HG02943 (cell line): Measurements from ENCODE around the gene LTBP1.
A peak's percentile ranks its signal among the peaks of the same experiment; 100 is the strongest.

Experiments used
- ATAC-seq: cut with Tn5 transposase; IDR thresholded peaks from one replicate; pipeline ENCODE4 v1.9.1; 2021; ENCODE audit warnings: mild to moderate bottlenecking, low read depth, moderate library complexity; ENCODE audit not compliant: unreplicated experiment

Gene LTBP1

GRCh38 chr2:32930436-32930835 lies 16.3 kb upstream of the LTBP1 start:
- no peak for ATAC-seq

DNA sequence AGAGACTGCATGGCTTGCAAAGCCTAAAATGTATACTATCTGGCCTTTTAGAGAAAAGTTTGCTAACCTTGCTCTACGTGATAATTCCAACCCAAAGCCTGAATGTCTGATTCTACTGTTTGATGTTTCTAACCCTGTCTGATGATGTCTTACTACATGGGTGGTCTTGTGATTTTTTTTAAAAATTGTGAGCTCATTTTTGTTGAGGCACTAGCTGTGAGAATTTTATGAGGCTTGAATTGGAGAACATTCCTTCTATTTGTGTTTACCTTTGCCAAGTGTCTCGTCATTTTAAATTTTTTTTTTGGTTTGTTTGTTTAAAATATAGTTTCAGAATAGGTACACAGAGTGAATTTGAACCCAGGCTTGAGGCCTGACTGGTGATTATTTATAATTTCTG lies 15.2 kb upstream of the LTBP1 start:
- ATAC-seq = no peak

- no peak for ATAC-seq
Observed at GRCh38 chr2:32931945-32932709, 14.6 kb upstream of the LTBP1 start.

DNA sequence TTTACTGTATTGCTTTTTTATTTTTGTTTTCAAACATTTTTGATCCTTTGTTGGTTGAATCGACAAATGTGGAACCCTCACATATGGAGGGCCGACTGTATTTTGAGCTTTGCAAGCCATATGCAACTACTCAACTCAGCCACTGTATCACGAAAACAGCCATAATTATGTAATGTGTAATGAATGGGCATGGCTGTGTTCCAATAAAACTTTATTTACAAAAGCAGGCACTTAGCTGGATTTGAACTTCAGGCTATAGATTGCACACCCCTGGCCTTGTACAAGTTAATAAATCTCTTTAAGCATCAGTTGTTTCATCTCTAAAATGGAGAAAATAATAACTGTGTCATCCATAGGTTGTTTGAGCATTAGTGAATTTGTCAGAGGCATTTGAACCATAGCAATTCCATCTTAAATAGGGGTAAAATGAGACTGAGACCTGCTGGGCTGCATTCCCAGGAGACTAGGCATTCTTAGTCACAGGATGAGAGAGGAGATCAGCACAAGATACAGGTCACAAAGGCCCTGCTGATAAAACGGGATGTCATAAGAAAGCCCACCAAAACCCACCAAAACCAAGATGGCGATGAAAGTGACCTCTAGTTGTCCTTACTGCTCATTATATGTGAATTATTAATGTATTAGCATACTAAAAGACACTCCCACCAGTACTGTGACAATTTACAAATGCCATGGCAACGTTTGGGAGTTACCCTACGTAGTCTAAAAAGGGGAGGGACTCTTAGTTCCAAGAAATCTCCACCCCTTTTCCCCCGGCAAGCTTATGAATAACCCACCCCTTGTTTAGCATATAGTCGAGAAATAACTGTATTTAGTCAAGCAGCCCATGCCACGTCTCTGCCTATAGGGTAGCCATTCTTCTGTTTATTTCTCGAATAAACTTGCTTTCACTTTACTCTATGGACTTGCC lies 13.7 kb upstream of the LTBP1 start:
- no peak for ATAC-seq

- ATAC-seq = no peak
Observed at GRCh38 chr2:32933756-32934095, 13.0 kb upstream of the LTBP1 start.

GRCh38 chr2:32937602-32938448 lies 8.9 kb upstream of the LTBP1 start:
- no peak for ATAC-seq

- no peak for ATAC-seq
Observed at GRCh38 chr2:32938934-32939333, 7.8 kb upstream of the LTBP1 start.

GRCh38 chr2:32940316-32940997 lies 6.3 kb upstream of the LTBP1 start:
- no peak for ATAC-seq

GRCh38 chr2:32941944-32942690 lies 4.6 kb upstream of the LTBP1 start:
- no peak for ATAC-seq

DNA sequence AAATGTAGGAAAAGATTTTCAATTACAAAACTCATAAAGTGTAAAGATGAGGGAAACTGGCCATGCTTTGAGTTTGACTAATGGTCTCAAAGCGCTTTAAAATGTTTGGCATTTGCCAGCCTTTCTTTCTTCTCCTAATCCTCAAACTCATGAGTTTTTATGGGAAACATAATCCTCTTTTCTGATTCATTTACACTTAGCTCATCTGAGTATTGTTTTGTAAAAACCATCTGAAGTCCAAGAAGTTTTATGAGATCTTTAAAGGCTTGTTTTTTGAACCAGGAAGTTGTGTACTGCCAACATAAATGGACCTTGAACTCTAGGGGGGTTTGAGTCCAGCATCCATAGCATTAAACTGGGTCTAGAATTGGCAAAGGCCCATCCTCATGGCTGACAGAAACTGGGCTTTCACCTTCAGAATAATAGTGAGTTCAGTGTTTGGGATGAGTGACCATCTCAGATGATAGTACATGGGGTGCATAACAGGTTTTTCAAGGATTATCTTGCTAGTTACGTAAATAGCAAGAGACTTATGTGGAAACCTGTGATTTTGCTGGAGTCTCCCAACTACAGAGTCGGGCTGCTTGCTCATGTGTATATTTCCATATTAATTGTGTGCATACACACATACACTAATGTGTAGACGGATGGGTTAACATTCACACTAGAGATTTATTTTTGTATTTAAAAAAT lies 3.8 kb upstream of the LTBP1 start:
- no peak for ATAC-seq

- no peak for ATAC-seq
Observed at GRCh38 chr2:32945286-32945685, 1.5 kb upstream of the LTBP1 start.

DNA sequence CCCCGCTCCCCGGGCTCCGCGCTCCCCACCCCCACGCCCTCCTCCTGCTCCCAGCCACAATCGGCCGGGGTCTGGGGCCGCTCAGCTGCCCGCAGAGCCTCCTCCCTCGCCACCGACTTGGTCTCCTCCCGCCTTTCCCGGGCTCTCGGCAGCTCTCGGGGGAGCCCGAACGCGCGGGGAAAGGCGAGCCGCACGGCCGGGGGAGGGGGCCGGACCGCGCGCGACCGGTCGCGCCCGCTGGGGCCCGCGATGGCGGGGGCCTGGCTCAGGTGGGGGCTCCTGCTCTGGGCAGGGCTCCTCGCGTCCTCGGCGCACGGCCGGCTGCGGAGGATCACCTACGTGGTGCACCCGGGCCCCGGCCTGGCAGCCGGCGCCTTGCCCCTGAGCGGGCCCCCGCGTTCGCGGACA lies 327 bp downstream of the LTBP1 start:
- peak; percentile 12 for ATAC-seq

DNA sequence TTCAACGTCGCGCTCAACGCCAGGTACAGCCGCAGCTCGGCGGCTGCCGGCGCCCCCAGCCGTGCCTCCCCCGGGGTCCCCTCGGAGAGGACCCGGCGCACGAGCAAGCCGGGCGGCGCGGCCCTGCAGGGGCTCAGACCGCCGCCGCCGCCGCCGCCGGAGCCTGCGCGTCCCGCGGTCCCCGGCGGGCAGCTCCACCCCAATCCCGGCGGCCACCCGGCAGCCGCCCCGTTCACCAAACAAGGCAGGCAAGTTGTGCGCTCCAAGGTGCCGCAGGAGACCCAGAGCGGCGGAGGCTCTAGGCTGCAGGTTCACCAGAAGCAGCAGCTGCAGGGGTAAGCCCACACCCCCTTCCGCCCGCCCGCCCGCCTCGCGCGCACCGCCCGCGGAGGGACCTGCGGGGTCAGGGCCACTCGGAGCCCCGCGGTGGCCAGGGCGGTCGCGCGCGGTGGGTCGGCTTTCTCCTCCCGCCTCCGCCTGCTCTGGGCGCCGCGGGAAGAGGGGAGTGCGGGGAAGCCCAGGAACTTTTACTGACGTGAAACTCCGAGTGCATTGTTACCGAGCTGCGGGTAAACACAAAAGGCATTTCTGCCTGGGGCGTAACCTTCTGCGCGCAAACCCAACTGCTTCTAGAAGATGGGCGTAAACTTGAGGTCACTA lies 861 bp downstream of the LTBP1 start:
- ATAC-seq = peak; percentile 26

GRCh38 chr2:32948266-32948665 lies 1.5 kb downstream of the LTBP1 start:
- ATAC-seq = no peak

- ATAC-seq = no peak
Observed at GRCh38 chr2:32949260-32949659, 2.5 kb downstream of the LTBP1 start.

DNA sequence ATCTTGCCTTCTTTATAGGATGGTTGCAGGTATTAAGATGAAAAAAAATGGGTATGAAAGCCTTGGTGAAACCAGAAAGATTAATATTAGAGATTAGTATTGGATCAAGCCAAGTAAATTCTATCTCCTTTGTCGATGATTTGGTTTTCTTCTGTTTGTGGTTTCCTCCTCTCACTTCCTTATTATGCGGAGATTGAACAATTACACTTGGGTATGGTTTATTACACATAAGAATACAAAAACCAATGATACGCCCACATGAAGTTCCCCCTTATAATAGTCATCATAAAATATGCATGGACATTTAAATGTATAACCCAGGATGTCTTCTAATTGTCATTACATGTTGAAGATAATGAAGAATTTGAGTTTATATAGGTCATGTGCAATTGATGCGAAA lies 4.9 kb downstream of the LTBP1 start:
- ATAC-seq = no peak

DNA sequence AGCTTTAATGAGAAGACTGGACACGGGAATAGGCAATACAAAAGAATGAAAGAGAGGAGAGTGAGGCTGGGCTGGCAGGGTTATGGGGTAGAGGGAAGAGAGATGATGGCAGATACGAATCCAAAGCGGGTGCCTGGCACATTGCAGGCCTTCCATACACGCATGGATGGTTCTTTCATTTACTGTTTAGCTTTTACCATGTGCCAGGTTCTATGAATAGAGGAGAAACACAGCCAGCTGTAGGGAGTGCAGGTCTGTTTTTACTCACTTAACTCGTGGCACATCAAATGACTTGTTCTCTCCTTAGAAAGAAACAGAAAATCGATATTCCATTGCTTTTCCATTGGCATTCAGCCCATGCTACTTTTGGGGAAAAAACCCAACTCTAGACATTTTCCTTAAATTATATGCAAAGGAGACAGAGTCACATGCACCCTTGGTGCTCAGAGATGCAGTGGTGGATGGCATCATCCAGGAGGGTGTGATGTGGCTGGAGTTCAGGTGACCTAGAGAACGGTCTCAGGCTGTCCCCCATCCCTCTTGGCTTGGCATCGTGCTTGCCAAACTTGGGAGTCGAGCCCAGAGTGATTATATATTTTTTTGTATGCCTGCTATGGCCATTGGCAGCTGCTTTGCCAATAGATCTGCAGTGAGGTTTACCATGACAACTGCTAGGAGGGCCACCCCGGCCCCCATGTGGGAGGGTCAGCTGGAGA lies 6.2 kb downstream of the LTBP1 start:
- no peak for ATAC-seq

DNA sequence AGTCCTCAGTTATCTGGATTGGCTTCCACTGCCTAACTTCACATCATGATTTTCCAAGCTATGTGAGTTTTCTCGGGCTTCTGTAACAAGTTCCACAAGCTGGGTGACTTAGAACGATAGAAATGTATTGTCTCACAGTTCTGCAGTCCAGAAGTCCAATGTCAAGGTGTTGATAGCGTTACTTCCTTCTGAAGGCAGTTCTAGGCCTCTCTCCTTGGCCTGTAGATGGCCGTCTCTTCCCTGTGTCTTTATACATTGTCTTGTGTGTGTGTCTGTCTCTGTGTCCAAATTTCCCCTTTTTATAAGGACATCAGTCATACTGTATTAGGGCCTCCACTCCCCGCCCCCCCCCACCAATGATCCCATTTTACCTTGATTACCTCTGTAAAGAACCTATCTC lies 7.5 kb downstream of the LTBP1 start:
- ATAC-seq = no peak
